B cell (primary cell): ENCODE data around the gene CTNNBL1. TPM values are rescaled to one million over a fixed set of nuclear protein-coding genes. Genes with fewer than 3 reads are reported as not detected.
A peak's percentile ranks its signal among the peaks of the same experiment; 100 is the strongest.

Experiments
- ATAC-seq: fragments of 200-7000 bp; cut with Tn5 transposase; one replicate; pipeline ENCODE4 v1.10.0; 2021; ENCODE audit warnings: low read depth, mild to moderate bottlenecking, moderate number of reproducible peaks, moderate library complexity
- CTCF ChIA-PET: fragments of 350-600 bp; sonication (Branson Sonifier 250); formaldehyde crosslinking; loops from one replicate; lab custom pipeline; 2021; ENCODE audit warnings: antibody characterized with exemption, inconsistent platforms; lab: Charles Lee
- POLR2A ChIA-PET: fragments of 350-600 bp; sonication (Branson Sonifier 250); formaldehyde crosslinking; loops from one replicate; lab custom pipeline; 2021; ENCODE audit warnings: antibody characterized with exemption; lab: Charles Lee
- DNase-seq: peaks from one replicate; pipeline ENCODE4 v3.0.0; 2013
- H2AFZ ChIP-seq: 2 replicates; pipeline ENCODE4 v1.6.1; 2012; ENCODE audit warnings: mild to moderate bottlenecking, low read depth, low read length; ENCODE audit not compliant: insufficient read depth, poor library complexity, severe bottlenecking
- H3K27ac ChIP-seq, 2 donors: 1 replicate in 1 of 2; 2 replicates in 1 of 2; pipeline ENCODE4 v1.5.1; 2012 to 2013; ENCODE audit warnings: low read length in 2 of 2, mild to moderate bottlenecking in 2 of 2, moderate library complexity in 1 of 2
- H3K27me3 ChIP-seq, 4 experiments: fragments of 200-600 bp in 1 of 4; sonication (generic) in 1 of 4; replicated peaks in 1 of 4; 1 replicate in 2 of 4; 2 replicates in 2 of 4; pipeline versions ENCODE4 v1.6.1 to v1.7.0; 2013 to 2016; ENCODE audit warnings: low read length in 3 of 4, mild to moderate bottlenecking in 2 of 4, mixed read lengths in 1 of 4, moderate library complexity in 1 of 4; ENCODE audit not compliant: insufficient read depth in 4 of 4, control insufficient read depth in 3 of 4; ENCODE audit errors: control extremely low read depth in 1 of 4
- H3K36me3 ChIP-seq, 2 experiments: replicated peaks in 1 of 2; 1 replicate in 1 of 2; 2 replicates in 1 of 2; pipeline versions ENCODE4 v1.6.1 to v1.7.1; 2013; ENCODE audit warnings: low read length in 1 of 2; ENCODE audit not compliant: insufficient read depth in 2 of 2, control insufficient read depth in 1 of 2; ENCODE audit errors: control extremely low read depth in 1 of 2, extremely low read depth in 1 of 2
- H3K4me1 ChIP-seq, 2 donors: fragments of 200-600 bp in 1 of 2; sonication (generic) in 1 of 2; 1 replicate in 1 of 2; 2 replicates in 1 of 2; pipeline versions ENCODE4 v1.5.1 to v1.6.1; 2013 to 2017; ENCODE audit warnings: low read length in 2 of 2; ENCODE audit not compliant: control insufficient read depth in 2 of 2, insufficient read depth in 2 of 2
- H3K4me2 ChIP-seq: replicated peaks from 2 replicates; pipeline ENCODE3; 2012; ENCODE audit warnings: mild to moderate bottlenecking, low read depth, low read length; ENCODE audit not compliant: poor library complexity, severe bottlenecking
- H3K4me3 ChIP-seq, 5 experiments: fragments of 200-600 bp in 1 of 5; sonication (generic) in 1 of 5; 1 replicate in 3 of 5; 2 replicates in 2 of 5; pipeline versions ENCODE4 v1.5.1 to v1.7.0; 2011 to 2016; ENCODE audit warnings: low read length in 4 of 5, mild to moderate bottlenecking in 4 of 5, low read depth in 2 of 5, control low read depth in 1 of 5, moderate library complexity in 1 of 5; ENCODE audit not compliant: insufficient read depth in 1 of 5; ENCODE audit errors: control extremely low read depth in 1 of 5, extremely low read depth in 1 of 5
- H3K79me2 ChIP-seq: fragments of 200-600 bp; sonication (generic); one replicate; pipeline ENCODE4 v1.6.0; 2016; ENCODE audit warnings: low read length; ENCODE audit not compliant: control insufficient read depth, insufficient read depth
- H3K9ac ChIP-seq: fragments of 200-600 bp; sonication (generic); 2 replicates; pipeline ENCODE4 v1.6.1; 2017; ENCODE audit warnings: mild to moderate bottlenecking, low read length, moderate library complexity
- H3K9me3 ChIP-seq, 3 donors: one replicate each; pipeline versions ENCODE4 v1.6.1 to v1.7.1; 2013; ENCODE audit warnings: low read length in 2 of 3; ENCODE audit not compliant: control insufficient read depth in 2 of 3, insufficient read depth in 1 of 3; ENCODE audit errors: control extremely low read depth in 1 of 3
- H4K20me1 ChIP-seq: 2 replicates; pipeline ENCODE4 v1.6.0; 2012; ENCODE audit warnings: mild to moderate bottlenecking, low read length; ENCODE audit not compliant: insufficient read depth, control insufficient read depth, poor library complexity, severe bottlenecking
- H3K27ac Mint-ChIP-seq: one replicate; pipeline ENCODE4 v1.8.0; 2021; ENCODE audit warnings: mixed read lengths
- H3K27me3 Mint-ChIP-seq: one replicate; pipeline ENCODE4 v1.8.0; 2021; ENCODE audit warnings: mixed read lengths
- H3K4me1 Mint-ChIP-seq: one replicate; pipeline ENCODE4 v1.8.0; 2021; ENCODE audit warnings: mixed read lengths
- H3K4me3 Mint-ChIP-seq: one replicate; pipeline ENCODE4 v1.8.0; 2021; ENCODE audit warnings: mixed read lengths
- H3K9me3 Mint-ChIP-seq: one replicate; pipeline ENCODE4 v1.8.0; 2022; ENCODE audit warnings: mixed read lengths; ENCODE audit not compliant: insufficient read depth
- EZH2 ChIP-seq: IDR thresholded peaks from 2 replicates; pipeline ENCODE4 v1.6.1; 2012; ENCODE audit warnings: borderline replicate concordance, low read depth, mild to moderate bottlenecking, moderate library complexity, low read length; ENCODE audit not compliant: insufficient read depth, poor library complexity, severe bottlenecking
- WGBS: methylation state at CpG from one replicate; pipeline ENCODE4 v1.1.5; 2013; ENCODE audit warnings: missing lambda C conversion rate; ENCODE audit not compliant: insufficient coverage; 5-methylcytosine and 5-hydroxymethylcytosine counted together
- intact Hi-C: fragments of 100-400 bp; cut with micrococcal nuclease; formaldehyde crosslinking; loops from one replicate; pipeline ENCODE4 v1.10.0; 2022
- polyA plus RNA-seq: library from polyadenylated mRNA; depleted of rRNA; stranded (reverse); fragments of >200 nt; gene quantifications from 2 replicates; pipeline ENCODE4 v1.2.3, GENCODE V29; 2012
- total RNA-seq, 2 donors: library from RNA; stranded (reverse); fragments of 120-200 nt in 1 of 2; gene quantifications; 1 replicate in 1 of 2; 2 replicates in 1 of 2; pipeline versions ENCODE4 v1.2.3 to v1.2.4, GENCODE V29; 2013 to 2022
- TF ChIP-seq, protein P1 (sequence below): fragments of 200-600 bp; IDR thresholded peaks from one replicate; pipeline ENCODE4 v1.8.0; 2022; ENCODE audit warnings: antibody characterized with exemption, mild to moderate bottlenecking

Gene CTNNBL1
- total and polyA plus RNA-seq, 2 donors (not counting 1 experiment from before 2014, with no cell fraction given) = 25.3 to 64.7 TPM

DNA sequence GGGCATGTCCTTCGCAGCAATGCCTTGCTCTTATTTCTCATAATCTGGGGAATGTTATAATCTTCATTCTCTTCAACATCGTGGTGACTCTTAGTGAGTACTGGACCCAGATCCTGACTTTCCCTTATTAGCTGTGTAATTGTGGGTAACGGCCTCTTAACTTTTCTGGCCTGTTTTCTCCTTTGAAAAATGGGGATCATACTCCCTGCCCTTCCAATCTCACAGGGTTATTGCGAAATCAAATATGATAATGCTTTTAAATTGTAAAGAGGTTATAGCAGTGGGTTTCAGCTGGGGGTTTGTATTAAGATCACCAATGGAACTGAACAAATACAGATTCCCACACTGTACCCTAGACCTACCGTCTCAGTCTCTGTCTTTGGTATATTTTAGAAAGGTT lies 77.1 kb downstream of the CTNNBL1 start:
- ChIA-PET CTCF (no interaction called here), POLR2A (no interaction called here)
- H3K27ac ChIP-seq = no peak overlapping the region
- peaks cover 0 to 5% (median 0%) of the 10 kb centered on the region in 3 donors for H3K9me3 ChIP-seq
- Mint-ChIP-seq H3K4me1 (peaks cover 23% of the 10 kb centered on the region), H3K27ac (no peak overlapping the region), H3K9me3 (no peaks in the 10 kb centered on the region), H3K4me3 (no peak overlapping the region), H3K27me3 (no peaks in the 10 kb centered on the region)
- H2AFZ ChIP-seq = no peak overlapping the region
- H3K79me2 ChIP-seq = no peaks in the 10 kb centered on the region
- H3K4me2 ChIP-seq = no peak overlapping the region
- intact Hi-C loops = no loop called here
- H3K36me3 ChIP-seq = peaks cover 8 to 46% of the 10 kb centered on the region in 2 experiments
- no peak overlapping the region for H3K4me3 ChIP-seq
- H3K4me1 ChIP-seq = peaks cover 19 to 20% of the 10 kb centered on the region in 2 donors
- TF ChIP-seq EZH2 = no peak
- TF ChIP-seq, protein P1, sequence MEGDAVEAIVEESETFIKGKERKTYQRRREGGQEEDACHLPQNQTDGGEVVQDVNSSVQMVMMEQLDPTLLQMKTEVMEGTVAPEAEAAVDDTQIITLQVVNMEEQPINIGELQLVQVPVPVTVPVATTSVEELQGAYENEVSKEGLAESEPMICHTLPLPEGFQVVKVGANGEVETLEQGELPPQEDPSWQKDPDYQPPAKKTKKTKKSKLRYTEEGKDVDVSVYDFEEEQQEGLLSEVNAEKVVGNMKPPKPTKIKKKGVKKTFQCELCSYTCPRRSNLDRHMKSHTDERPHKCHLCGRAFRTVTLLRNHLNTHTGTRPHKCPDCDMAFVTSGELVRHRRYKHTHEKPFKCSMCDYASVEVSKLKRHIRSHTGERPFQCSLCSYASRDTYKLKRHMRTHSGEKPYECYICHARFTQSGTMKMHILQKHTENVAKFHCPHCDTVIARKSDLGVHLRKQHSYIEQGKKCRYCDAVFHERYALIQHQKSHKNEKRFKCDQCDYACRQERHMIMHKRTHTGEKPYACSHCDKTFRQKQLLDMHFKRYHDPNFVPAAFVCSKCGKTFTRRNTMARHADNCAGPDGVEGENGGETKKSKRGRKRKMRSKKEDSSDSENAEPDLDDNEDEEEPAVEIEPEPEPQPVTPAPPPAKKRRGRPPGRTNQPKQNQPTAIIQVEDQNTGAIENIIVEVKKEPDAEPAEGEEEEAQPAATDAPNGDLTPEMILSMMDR = no peak
- DNase-seq = no peak
- H4K20me1 ChIP-seq = no peaks in the 10 kb centered on the region
- WGBS = no CpG with 5 or more reads among the region's 5 CpGs
- H3K27me3 ChIP-seq = no peaks in the 10 kb centered on the region
- ATAC-seq = no peak
- no peak overlapping the region for H3K9ac ChIP-seq

DNA sequence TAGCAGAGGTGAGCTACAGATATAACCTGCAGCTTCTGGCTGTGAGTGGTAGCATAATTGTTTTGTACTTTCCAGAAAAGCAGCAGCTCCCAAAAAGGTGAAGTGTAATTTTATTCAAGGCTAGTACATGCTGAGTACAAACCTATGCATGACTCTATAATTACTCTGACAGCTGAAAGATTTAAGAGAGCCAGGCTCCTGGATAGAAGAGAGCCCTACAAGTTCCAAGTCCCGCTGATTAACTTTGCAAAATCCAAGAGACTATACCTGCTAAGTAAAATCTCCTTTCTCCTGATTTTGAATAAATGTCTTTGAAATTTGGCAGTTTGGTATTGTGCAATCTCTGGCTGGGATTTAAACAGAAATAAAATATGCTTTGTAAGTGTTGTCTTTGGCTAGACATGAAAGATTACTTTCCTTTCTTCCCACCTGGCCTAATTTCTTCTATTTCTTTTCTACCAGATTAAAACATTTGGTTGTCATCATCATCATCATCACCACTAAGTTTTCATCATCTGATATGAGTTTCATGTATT lies 79.5 kb downstream of the CTNNBL1 start:
- H3K27me3 ChIP-seq = no peaks in the 10 kb centered on the region
- peaks cover 8 to 37% of the 10 kb centered on the region in 2 experiments for H3K36me3 ChIP-seq
- Mint-ChIP-seq H3K4me1 (peaks cover 47% of the 10 kb centered on the region), H3K27me3 (no peaks in the 10 kb centered on the region), H3K9me3 (no peaks in the 10 kb centered on the region), H3K4me3 (no peak overlapping the region), H3K27ac (no peak overlapping the region)
- H3K9me3 ChIP-seq = peaks cover 0 to 5% (median 0%) of the 10 kb centered on the region in 3 donors
- no peak overlapping the region for H3K9ac ChIP-seq
- POLR2A ChIA-PET = no interaction called here
- H3K27ac ChIP-seq = peak overlapping the region in 1 of 2 donors; percentile 28
- no peak overlapping the region for H3K4me3 ChIP-seq
- CTCF ChIA-PET = no interaction called here
- H3K4me1 ChIP-seq = peaks cover 41 to 43% of the 10 kb centered on the region in 2 donors
- no peaks in the 10 kb centered on the region for H3K79me2 ChIP-seq
- ATAC-seq (no peak), DNase-seq (no peak)
- H4K20me1 ChIP-seq = no peaks in the 10 kb centered on the region
- no peak overlapping the region for H2AFZ ChIP-seq
- no peak overlapping the region for H3K4me2 ChIP-seq
- WGBS = no CpG with 5 or more reads among the region's 1 CpG
- intact Hi-C loops = no loop called here
- TF ChIP-seq, protein P1 = no peak
- TF ChIP-seq EZH2 = no peak
